Endothelial cell of umbilical vein (primary cell): ENCODE data around the gene TRABD. TPM values are rescaled to one million over a fixed set of nuclear protein-coding genes. Genes with fewer than 3 reads are reported as not detected.
A peak's percentile ranks its signal among the peaks of the same experiment; 100 is the strongest.

Source experiments
- BruUV-seq: library from RNA; stranded (reverse); fragments of 400-500 nt; replicated peaks from 2 replicates; lab custom pipeline; 2021; lab: Mats Ljungman, UMichigan
- CTCF ChIA-PET: fragments of 300-600, 350-600 bp; sonication (Branson Sonifier 250); formaldehyde crosslinking; loops from one replicate; lab custom pipeline; 2021; ENCODE audit warnings: antibody characterized with exemption, inconsistent platforms; lab: Charles Lee
- POLR2A ChIA-PET: fragments of 300-600, 350-600 bp; sonication (Branson Sonifier 250); formaldehyde crosslinking; loops from one replicate; lab custom pipeline; 2021; ENCODE audit warnings: antibody characterized with exemption, inconsistent platforms; lab: Charles Lee
- DNase-seq: peaks from one replicate; pipeline ENCODE4 v3.0.0-alpha.2; 2011; ENCODE audit warnings: low read depth, low spot score
- FAIRE-seq: peaks from 2 replicates; lab custom pipeline; 2011; peaks lifted over from hg19 to GRCh38; lab: Jason Lieb, UNC
- H2AFZ ChIP-seq: 2 replicates; pipeline ENCODE4 v1.6.0; 2012; ENCODE audit warnings: low read depth, low read length, control low read depth, inconsistent platforms
- H3K27ac ChIP-seq: 2 replicates; pipeline ENCODE4 v1.5.1; 2011; ENCODE audit warnings: low read depth, mild to moderate bottlenecking, control low read depth, low read length, moderate library complexity; ENCODE audit not compliant: insufficient read depth
- H3K27me3 ChIP-seq, 2 experiments: 2 replicates each; pipeline versions ENCODE4 v1.6.0 to v1.6.1; 2011; ENCODE audit warnings: low read length in 2 of 2, mixed read lengths in 1 of 2; ENCODE audit not compliant: control insufficient read depth in 2 of 2, insufficient read depth in 2 of 2
- H3K36me3 ChIP-seq, 2 experiments: 2 replicates in 1 of 2; 3 replicates in 1 of 2; pipeline ENCODE4 v1.5.1; 2011; ENCODE audit warnings: low read length in 2 of 2, mild to moderate bottlenecking in 1 of 2, moderate library complexity in 1 of 2; ENCODE audit not compliant: control insufficient read depth in 2 of 2, insufficient read depth in 2 of 2; ENCODE audit errors: extremely low read depth in 1 of 2
- H3K4me1 ChIP-seq: 3 replicates; pipeline ENCODE4 v1.5.1; 2011; ENCODE audit warnings: mild to moderate bottlenecking, low read length; ENCODE audit not compliant: control insufficient read depth, insufficient read depth; ENCODE audit errors: extremely low read depth
- H3K4me2 ChIP-seq: 2 replicates; pipeline ENCODE4 v1.6.1; 2011; ENCODE audit warnings: low read length, control low read depth, mixed read lengths; ENCODE audit not compliant: insufficient read depth
- H3K4me3 ChIP-seq, 3 experiments: fragments of 200-600 bp in 1 of 3; sonication (generic), shearing (Covaris generic) in 1 of 3; replicated peaks in 1 of 3; 2 replicates each; pipeline ENCODE4 v1.5.1; 2011 to 2016; ENCODE audit warnings: control low read depth in 3 of 3, low read length in 3 of 3, mild to moderate bottlenecking in 2 of 3, inconsistent platforms in 1 of 3, low read depth in 1 of 3, moderate library complexity in 1 of 3; ENCODE audit not compliant: insufficient read depth in 1 of 3
- H3K79me2 ChIP-seq: 2 replicates; pipeline ENCODE4 v1.6.0; 2012; ENCODE audit warnings: low read length, inconsistent platforms; ENCODE audit not compliant: control insufficient read depth, insufficient read depth
- H3K9ac ChIP-seq: replicated peaks from 2 replicates; pipeline ENCODE3; 2011; ENCODE audit warnings: low read length, control low read depth; ENCODE audit not compliant: insufficient read depth; ENCODE audit errors: extremely low read depth
- H3K9me1 ChIP-seq: replicated peaks from 3 replicates; pipeline ENCODE4 v1.6.0; 2011; ENCODE audit warnings: mild to moderate bottlenecking, low read length; ENCODE audit not compliant: control insufficient read depth, insufficient read depth; ENCODE audit errors: extremely low read depth
- H3K9me3 ChIP-seq: replicated peaks from 2 replicates; pipeline ENCODE4 v1.5.1; 2012; ENCODE audit warnings: low read length, inconsistent platforms; ENCODE audit not compliant: control insufficient read depth, insufficient read depth
- H4K20me1 ChIP-seq: replicated peaks from 2 replicates; pipeline ENCODE3; 2011; ENCODE audit warnings: mild to moderate bottlenecking, low read length; ENCODE audit not compliant: control insufficient read depth, insufficient read depth; ENCODE audit errors: extremely low read depth
- FOS ChIP-seq: IDR thresholded peaks from 2 replicates; pipeline ENCODE4 v1.6.1; 2011; ENCODE audit warnings: mild to moderate bottlenecking, low read length, moderate library complexity, borderline replicate concordance; ENCODE audit not compliant: insufficient read depth
- GATA2 ChIP-seq: IDR thresholded peaks from 2 replicates; pipeline ENCODE4 v1.7.0; 2011; ENCODE audit warnings: low read depth, mild to moderate bottlenecking, moderate library complexity, mixed read lengths, low read length; ENCODE audit not compliant: insufficient read length, insufficient read depth
- JUN ChIP-seq: IDR thresholded peaks from 2 replicates; pipeline ENCODE4 v1.6.1; 2011; ENCODE audit warnings: borderline replicate concordance, low read depth; ENCODE audit not compliant: insufficient read length, insufficient read depth
- MYC ChIP-seq: IDR thresholded peaks from one replicate; pipeline ENCODE4 v1.6.1; 2011; ENCODE audit warnings: mild to moderate bottlenecking, low read depth, low read length
- POLR2A ChIP-seq: IDR thresholded peaks from 2 replicates; pipeline ENCODE4 v1.6.1; 2012; ENCODE audit warnings: low read depth, mild to moderate bottlenecking, control low read depth, low read length
- POLR2AphosphoS5 ChIP-seq: IDR thresholded peaks from 2 replicates; pipeline ENCODE4 v1.6.1; 2012; ENCODE audit warnings: low read depth, mild to moderate bottlenecking, control low read depth, low read length, moderate library complexity; ENCODE audit not compliant: insufficient read depth
- dilution Hi-C: fragments of 300-500 bp; cut with MboI; formaldehyde crosslinking; loops from one replicate; pipeline ENCODE4 v1.15.0; 2019; ENCODE audit warnings: low sequenced_read_pairs; ENCODE audit not compliant: extremely low pct_ligation_motif_present
- intact Hi-C: fragments of 100-400 bp; cut with micrococcal nuclease; formaldehyde crosslinking; loops from one replicate; pipeline ENCODE4 v1.10.0; 2022
- polyA plus RNA-seq, 4 experiments: library from polyadenylated mRNA; depleted of rRNA in 3 of 4; stranded (reverse) in 3 of 4; unstranded in 1 of 4; fragments of >200 nt; gene quantifications; 2 replicates each; pipeline versions ENCODE4 v1.2.1 to v1.2.3, GENCODE V29; 2011 to 2012; ENCODE audit warnings: missing spikeins in 1 of 4
- total RNA-seq: library from RNA; stranded (reverse); gene quantifications from 2 replicates; pipeline ENCODE4 v1.2.3, GENCODE V29; 2021
- TF ChIP-seq, protein P1 (sequence below): IDR thresholded peaks from 2 replicates; pipeline ENCODE4 v1.6.1; 2011; ENCODE audit not compliant: insufficient read depth, insufficient read length
- TF ChIP-seq, protein P2 (sequence below), 2 donors: IDR thresholded peaks; 1 replicate in 1 of 2; 2 replicates in 1 of 2; pipeline ENCODE4 v1.5.1; 2011; ENCODE audit warnings: low read length in 2 of 2, mild to moderate bottlenecking in 2 of 2, moderate library complexity in 2 of 2, control low read depth in 1 of 2, inconsistent platforms in 1 of 2, low read depth in 1 of 2; ENCODE audit not compliant: insufficient read depth in 1 of 2; ENCODE audit errors: extremely low read depth in 1 of 2

Gene TRABD
- total and polyA plus RNA-seq, 2 donors (not counting 3 experiments of a cell fraction or from before 2014, with no cell fraction given): 46.8 to 48.4 TPM

DNA sequence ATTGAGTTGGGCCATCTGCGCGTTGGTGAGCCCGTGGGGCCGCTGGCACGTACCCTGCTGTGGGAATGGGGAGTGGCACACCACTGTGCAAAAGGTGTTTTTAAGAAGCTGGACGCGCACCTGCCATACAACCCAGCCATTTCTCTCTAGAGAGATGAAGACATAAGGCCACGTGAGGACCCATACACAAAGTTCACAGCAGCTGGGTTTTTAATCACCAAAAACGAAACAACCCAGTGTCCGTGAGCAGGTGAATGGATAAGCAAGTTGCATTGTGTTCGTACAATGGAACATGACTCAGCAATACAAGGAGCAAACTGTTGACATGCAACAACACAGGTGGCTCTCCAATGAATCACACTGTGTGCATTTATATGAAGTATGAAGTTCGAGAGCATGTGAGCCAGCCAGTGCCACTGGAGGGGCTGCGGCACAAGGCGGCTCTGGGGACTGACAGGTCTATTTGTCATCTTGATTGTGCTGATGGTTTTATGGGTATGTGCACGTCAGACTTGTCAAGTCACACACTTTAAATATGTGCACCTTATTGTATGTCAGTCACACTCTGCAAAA is 45.8 kb upstream of the TRABD start:
- dilution Hi-C loops (no loop called here), intact Hi-C loops (no loop called here)
- H4K20me1 ChIP-seq: no peaks in the 10 kb centered on the region
- peak; percentile 21 for TF ChIP-seq POLR2AphosphoS5
- no peak for TF ChIP-seq POLR2A
- TF ChIP-seq, protein P1, sequence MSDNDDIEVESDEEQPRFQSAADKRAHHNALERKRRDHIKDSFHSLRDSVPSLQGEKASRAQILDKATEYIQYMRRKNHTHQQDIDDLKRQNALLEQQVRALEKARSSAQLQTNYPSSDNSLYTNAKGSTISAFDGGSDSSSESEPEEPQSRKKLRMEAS: no peak
- no peak for TF ChIP-seq MYC
- no peak for TF ChIP-seq JUN
- no peak for TF ChIP-seq FOS
- TF ChIP-seq, protein P2, sequence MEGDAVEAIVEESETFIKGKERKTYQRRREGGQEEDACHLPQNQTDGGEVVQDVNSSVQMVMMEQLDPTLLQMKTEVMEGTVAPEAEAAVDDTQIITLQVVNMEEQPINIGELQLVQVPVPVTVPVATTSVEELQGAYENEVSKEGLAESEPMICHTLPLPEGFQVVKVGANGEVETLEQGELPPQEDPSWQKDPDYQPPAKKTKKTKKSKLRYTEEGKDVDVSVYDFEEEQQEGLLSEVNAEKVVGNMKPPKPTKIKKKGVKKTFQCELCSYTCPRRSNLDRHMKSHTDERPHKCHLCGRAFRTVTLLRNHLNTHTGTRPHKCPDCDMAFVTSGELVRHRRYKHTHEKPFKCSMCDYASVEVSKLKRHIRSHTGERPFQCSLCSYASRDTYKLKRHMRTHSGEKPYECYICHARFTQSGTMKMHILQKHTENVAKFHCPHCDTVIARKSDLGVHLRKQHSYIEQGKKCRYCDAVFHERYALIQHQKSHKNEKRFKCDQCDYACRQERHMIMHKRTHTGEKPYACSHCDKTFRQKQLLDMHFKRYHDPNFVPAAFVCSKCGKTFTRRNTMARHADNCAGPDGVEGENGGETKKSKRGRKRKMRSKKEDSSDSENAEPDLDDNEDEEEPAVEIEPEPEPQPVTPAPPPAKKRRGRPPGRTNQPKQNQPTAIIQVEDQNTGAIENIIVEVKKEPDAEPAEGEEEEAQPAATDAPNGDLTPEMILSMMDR (IDR thresholded peaks at IDR 0.05; ENCODE audit: extremely low read depth in 1 of 2, insufficient read depth in 1 of 2, low read depth in 1 of 2, low read length in 2 of 2): no peak
- no peak for TF ChIP-seq GATA2
- H3K79me2 ChIP-seq: no peaks in the 10 kb centered on the region
- H3K4me2 ChIP-seq: no peak overlapping the region
- ChIA-PET CTCF (no interaction called here), POLR2A (no interaction called here)
- FAIRE-seq (peak; percentile 40), DNase-seq (no peak)
- H3K27ac ChIP-seq: no peak overlapping the region
- BruUV-seq: no TSS peak
- H3K9me3 ChIP-seq: no peaks in the 10 kb centered on the region
- no peak overlapping the region for H2AFZ ChIP-seq
- no peaks in the 10 kb centered on the region for H3K9me1 ChIP-seq
- no peak overlapping the region for H3K9ac ChIP-seq
- peaks cover 22 to 25% of the 10 kb centered on the region in 2 experiments for H3K36me3 ChIP-seq
- H3K27me3 ChIP-seq: no peaks in the 10 kb centered on the region
- H3K4me1 ChIP-seq: no peaks in the 10 kb centered on the region
- no peak overlapping the region for H3K4me3 ChIP-seq
